B cell (primary cell): ENCODE measurements around the gene SEMA6D.

ENCODE experiments used
- EZH2 ChIP-seq: IDR thresholded peaks from 2 replicates; pipeline ENCODE4 v1.6.1; 2012; ENCODE audit warnings: borderline replicate concordance, low read depth, mild to moderate bottlenecking, moderate library complexity, low read length; ENCODE audit not compliant: insufficient read depth, poor library complexity, severe bottlenecking
- TF ChIP-seq, protein P1 (sequence below): fragments of 200-600 bp; IDR thresholded peaks from one replicate; pipeline ENCODE4 v1.8.0; 2022; ENCODE audit warnings: antibody characterized with exemption, mild to moderate bottlenecking

- TF ChIP-seq, protein P1, sequence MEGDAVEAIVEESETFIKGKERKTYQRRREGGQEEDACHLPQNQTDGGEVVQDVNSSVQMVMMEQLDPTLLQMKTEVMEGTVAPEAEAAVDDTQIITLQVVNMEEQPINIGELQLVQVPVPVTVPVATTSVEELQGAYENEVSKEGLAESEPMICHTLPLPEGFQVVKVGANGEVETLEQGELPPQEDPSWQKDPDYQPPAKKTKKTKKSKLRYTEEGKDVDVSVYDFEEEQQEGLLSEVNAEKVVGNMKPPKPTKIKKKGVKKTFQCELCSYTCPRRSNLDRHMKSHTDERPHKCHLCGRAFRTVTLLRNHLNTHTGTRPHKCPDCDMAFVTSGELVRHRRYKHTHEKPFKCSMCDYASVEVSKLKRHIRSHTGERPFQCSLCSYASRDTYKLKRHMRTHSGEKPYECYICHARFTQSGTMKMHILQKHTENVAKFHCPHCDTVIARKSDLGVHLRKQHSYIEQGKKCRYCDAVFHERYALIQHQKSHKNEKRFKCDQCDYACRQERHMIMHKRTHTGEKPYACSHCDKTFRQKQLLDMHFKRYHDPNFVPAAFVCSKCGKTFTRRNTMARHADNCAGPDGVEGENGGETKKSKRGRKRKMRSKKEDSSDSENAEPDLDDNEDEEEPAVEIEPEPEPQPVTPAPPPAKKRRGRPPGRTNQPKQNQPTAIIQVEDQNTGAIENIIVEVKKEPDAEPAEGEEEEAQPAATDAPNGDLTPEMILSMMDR = no peak
- TF ChIP-seq EZH2 = no peak
These were observed 61.0 kb downstream of the SEMA6D start for GRCh38 chr15:47778263-47778770.
